Fibroblast of mammary gland (primary cell): ENCODE measurements around the gene DNALI1.

Experiments used
- DNase-seq: peaks from one replicate; pipeline ENCODE4 v3.0.0-alpha.2; 2010; ENCODE audit warnings: low read depth
- H3K4me3 ChIP-seq: 2 replicates; pipeline ENCODE4 v1.5.1; 2011; ENCODE audit warnings: low read depth, mild to moderate bottlenecking, low read length, moderate library complexity; ENCODE audit not compliant: control insufficient read depth
- CTCF ChIP-seq: conservative IDR thresholded peaks from 2 replicates; pipeline ENCODE4 v1.5.1; 2011; ENCODE audit warnings: low read depth, low read length, inconsistent platforms; ENCODE audit not compliant: control insufficient read depth, insufficient read depth

DNALI1 gene

GRCh38 chr1:37596182-37596667, 39.5 kb downstream of the DNALI1 start:
- peak overlapping the region; percentile 99 for H3K4me3 ChIP-seq
- DNase-seq: no peak
- no peak for TF ChIP-seq CTCF

DNA sequence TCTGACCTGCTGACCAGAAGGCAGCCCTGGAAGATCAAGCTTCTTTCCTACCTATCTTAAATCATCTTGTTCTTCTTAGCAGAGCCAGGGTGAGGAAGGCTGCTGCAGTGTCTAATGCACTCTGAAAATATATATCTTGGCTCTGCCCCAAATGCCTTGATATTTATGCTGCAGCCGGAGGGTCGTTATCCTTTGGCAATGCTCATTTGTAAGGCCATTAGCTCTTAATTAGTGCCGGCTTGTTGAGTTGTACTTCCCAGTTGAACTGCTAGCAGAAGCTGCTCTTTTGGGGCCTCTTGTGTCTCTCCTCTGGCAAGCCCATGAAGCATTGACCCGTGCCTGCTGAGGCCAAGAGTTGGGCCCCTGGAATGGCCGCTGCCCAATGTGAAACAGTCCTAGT, 43.2 kb downstream of the DNALI1 start:
- no peak for TF ChIP-seq CTCF

GRCh38 chr1:37601441-37601840, 44.7 kb downstream of the DNALI1 start:
- no peak for DNase-seq
- no peak for TF ChIP-seq CTCF
- H3K4me3 ChIP-seq: no peak overlapping the region

More for the DNA sequence above, 43.2 kb downstream of the DNALI1 start:
- DNase-seq: no peak
- H3K4me3 ChIP-seq: no peak overlapping the region

DNA sequence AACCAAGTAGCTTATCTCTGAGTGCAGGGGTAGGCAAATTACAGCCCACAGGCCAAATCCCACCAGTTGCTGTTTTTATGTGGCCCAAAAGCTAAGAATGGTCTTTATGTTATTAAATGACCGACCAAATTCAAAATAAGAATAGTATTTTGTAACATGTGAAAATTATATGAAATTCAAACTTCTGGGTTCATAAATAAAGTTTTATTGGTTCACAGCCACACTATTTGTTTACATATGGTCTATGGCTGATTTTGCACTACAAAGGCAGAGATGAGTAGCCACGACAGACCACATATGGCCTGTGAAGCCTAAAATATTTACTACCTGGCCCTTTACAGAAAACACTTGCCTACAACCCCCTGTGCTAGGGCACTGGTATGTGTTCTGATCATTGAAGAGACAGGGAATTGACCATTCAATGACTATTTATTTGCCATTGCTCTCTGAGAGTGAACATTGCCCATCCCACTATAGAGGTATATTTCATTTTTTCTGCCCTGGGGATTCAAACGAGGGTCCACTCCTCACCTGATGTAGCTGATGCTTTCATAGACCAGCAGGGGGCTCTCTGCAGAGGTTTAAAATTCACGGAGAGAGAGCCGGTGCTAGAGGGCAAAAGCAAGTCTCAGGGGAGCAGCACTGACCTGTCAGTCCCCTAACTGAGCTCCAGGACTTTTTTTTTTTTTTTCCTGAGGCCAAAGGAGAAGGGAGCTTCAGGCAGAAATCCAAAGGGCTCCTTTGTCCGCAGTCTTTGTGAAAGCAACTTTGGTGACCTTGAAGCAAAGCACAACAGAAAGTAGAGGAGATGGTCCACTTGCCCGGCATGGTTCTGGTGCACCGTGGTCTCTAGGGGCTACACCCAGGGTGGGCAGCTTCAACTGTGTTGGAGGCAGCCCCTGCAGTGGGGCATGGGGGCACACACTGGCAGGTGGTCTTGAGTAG, 46.3 kb downstream of the DNALI1 start:
- peak; percentile 69 for TF ChIP-seq CTCF
- peak; percentile 37 for DNase-seq
- no peak overlapping the region for H3K4me3 ChIP-seq

DNA sequence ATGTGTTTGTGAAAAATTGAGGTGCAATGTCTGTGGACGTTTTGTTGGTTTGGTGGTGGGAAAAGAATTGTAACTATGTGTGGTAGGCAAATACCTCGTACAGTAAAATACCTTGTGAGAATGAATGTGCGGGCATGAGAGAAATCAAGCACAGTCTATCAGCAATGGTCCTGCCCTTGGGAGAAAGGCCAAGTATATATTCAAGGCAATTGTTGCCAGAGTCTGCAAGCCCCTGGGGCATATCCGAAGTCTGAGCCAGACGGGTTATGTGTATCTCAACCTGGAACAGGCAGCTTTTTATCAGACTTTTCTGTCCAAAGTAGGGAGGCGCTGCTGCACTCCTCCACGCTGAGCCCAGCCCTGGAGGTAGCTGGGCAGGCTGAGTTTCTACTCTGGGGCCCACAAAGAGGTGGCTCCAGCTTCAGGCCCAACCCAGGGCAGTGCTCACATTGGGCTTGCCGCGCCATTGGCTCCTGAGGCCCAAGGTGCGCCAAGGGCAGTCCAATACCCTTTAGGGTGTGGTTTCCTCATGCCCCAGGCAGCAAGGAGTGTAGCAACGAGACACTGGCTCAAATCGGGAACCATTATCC, 48.4 kb downstream of the DNALI1 start:
- no peak for DNase-seq
- TF ChIP-seq CTCF: no peak
- H3K4me3 ChIP-seq: no peak overlapping the region

DNA sequence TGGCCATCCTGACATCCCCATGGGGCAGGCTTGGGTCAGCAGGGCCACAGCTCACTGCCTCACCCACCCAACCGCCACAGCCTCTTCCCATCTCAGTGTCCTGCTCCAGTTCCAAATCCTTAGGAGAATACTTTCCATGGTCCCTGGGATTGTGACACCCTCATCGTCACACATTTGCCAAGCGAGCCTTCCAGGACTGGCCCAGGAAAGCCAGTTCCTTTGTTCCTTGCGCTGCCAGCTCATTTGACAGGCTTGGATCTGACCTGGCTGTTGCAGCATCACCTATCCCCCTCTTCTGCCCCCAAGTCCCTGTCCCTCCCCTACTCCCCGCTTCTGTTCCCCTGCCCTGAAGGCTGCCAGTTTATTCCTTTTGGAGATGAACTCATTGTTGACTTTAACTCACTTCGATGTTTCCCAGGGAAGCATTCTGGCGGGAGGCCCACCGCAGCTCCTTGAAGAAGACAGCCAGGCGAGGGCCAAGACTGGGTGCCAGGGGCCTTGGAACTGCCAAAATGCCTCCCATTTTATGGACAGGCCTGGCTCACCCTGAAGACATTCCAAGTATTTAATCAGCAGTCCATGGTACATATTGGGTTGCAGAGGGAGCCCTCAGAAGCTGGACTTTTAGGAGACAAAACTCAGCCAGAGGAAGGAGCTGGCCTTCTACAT, 49.2 kb downstream of the DNALI1 start:
- TF ChIP-seq CTCF: no peak
- DNase-seq: peak; percentile 6
- H3K4me3 ChIP-seq: no peak overlapping the region
